Thoracic aorta (tissue), 2 donors: ENCODE results near the gene SORL1. TPM values are rescaled to one million over a fixed set of nuclear protein-coding genes. Genes with fewer than 3 reads are reported as not detected.

Experiments
- ATAC-seq: fragments of 150-250 bp; one replicate; pipeline ENCODE4 v1.8.0; 2017; ENCODE audit warnings: low read depth; ENCODE audit not compliant: insufficient number of reproducible peaks, low FRiP score
- DNase-seq: peaks from one replicate; pipeline ENCODE4 v3.0.0-alpha.2; 2020; ENCODE audit warnings: low spot score
- H3K27ac ChIP-seq, 2 donors: fragments of 200-600 bp; sonication (generic); 1 replicate in 1 of 2; 2 replicates in 1 of 2; pipeline ENCODE4 v1.5.1; 2016; ENCODE audit warnings: mild to moderate bottlenecking in 2 of 2, moderate library complexity in 2 of 2
- H3K27me3 ChIP-seq: fragments of 200-600 bp; sonication (generic); replicated peaks from 2 replicates; pipeline ENCODE4 v1.6.0; 2016; ENCODE audit warnings: mild to moderate bottlenecking; ENCODE audit not compliant: insufficient read depth
- H3K36me3 ChIP-seq: fragments of 200-600 bp; sonication (generic); one replicate; pipeline ENCODE4 v1.5.1; 2016
- H3K4me1 ChIP-seq, 2 donors: fragments of 200-600 bp; sonication (generic); 1 replicate in 1 of 2; 2 replicates in 1 of 2; pipeline versions ENCODE4 v1.5.1 to v1.6.0; 2016; ENCODE audit warnings: low read depth in 2 of 2, mild to moderate bottlenecking in 1 of 2; ENCODE audit not compliant: control insufficient read depth in 1 of 2
- H3K4me3 ChIP-seq: fragments of 200-600 bp; sonication (generic); 2 replicates; pipeline ENCODE4 v1.5.1; 2016; ENCODE audit warnings: mild to moderate bottlenecking
- H3K9me3 ChIP-seq: fragments of 200-600 bp; sonication (generic); 2 replicates; pipeline ENCODE4 v1.5.1; 2016
- total RNA-seq, 2 donors: library from RNA; depleted of rRNA; stranded (reverse); fragments of >200 nt; gene quantifications; one replicate each; pipeline versions ENCODE4 v1.1.0 to v1.2.3, GENCODE V29; 2016
- TF ChIP-seq, protein P1 (sequence below): fragments of 200-600 bp; sonication (generic); IDR thresholded peaks from one replicate; pipeline ENCODE4 v1.5.1; 2019; ENCODE audit warnings: antibody characterized with exemption

Gene SORL1
- total RNA-seq, 2 donors from 2014 or later, result 26.9 to 33.0 TPM

DNA sequence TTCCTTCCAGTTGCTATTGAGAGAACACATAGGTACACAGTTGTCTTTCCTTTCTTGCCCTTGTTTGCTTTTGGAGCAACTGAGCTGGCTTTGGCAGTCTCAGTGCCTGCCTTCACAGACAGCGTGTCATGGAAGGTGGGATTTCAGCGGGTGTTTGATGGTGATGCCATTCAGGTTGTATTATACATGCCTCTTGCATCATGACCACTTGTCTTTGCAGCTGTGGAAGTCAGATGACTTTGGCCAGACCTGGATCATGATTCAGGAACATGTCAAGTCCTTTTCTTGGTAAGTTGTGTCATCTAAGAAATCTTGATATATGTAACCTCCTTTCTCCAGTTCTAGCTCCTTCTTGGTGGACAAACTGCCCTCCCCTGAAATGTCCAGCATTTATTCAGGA lies 37.7 kb downstream of the SORL1 start:
- no peak for ATAC-seq
- DNase-seq, result no peak
- H3K4me3 ChIP-seq, result no peak overlapping the region

DNA sequence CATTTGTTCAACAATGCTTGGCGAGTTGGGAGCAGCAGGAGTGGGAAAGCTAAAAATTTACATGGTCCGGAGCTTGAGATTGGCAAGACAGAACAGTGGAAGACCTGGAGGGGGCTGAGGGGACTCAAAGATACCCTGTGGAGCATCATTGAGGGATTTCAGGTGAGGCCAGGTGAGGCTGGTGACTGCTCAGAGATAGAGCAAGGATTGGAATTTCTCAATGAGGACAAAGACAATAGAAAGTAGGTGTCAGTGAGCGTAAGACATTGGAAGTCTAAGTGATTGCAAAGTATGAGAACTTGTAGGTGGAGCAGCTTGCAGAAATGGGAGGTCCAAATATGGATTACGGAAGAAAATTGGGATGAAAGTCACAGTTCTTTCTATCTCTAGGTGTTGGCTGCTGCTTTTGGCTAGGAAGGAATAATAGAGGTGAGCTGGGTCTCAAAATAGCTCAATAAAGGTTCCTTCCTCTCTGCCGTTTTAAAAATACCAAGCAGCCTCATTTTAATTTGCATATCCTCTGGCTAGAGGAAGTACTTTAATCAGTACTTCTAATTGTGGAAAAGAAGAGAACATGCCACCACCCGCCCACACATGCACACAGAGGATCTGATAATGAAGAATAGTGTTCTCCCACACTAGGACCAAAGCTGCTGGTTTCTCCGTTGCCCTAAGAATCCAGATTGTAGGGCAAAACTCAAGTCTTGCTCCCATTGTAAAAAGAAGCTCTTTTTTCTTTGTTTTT lies 42.4 kb downstream of the SORL1 start:
- no peak overlapping the region for H3K27ac ChIP-seq
- no peaks in the 10 kb centered on the region for H3K27me3 ChIP-seq
- TF ChIP-seq, protein P1, sequence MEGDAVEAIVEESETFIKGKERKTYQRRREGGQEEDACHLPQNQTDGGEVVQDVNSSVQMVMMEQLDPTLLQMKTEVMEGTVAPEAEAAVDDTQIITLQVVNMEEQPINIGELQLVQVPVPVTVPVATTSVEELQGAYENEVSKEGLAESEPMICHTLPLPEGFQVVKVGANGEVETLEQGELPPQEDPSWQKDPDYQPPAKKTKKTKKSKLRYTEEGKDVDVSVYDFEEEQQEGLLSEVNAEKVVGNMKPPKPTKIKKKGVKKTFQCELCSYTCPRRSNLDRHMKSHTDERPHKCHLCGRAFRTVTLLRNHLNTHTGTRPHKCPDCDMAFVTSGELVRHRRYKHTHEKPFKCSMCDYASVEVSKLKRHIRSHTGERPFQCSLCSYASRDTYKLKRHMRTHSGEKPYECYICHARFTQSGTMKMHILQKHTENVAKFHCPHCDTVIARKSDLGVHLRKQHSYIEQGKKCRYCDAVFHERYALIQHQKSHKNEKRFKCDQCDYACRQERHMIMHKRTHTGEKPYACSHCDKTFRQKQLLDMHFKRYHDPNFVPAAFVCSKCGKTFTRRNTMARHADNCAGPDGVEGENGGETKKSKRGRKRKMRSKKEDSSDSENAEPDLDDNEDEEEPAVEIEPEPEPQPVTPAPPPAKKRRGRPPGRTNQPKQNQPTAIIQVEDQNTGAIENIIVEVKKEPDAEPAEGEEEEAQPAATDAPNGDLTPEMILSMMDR, result no peak
- H3K4me1 ChIP-seq, result no peaks in the 10 kb centered on the region
- peaks cover 7% of the 10 kb centered on the region for H3K36me3 ChIP-seq
- no peak overlapping the region for H3K4me3 ChIP-seq
- no peaks in the 10 kb centered on the region for H3K9me3 ChIP-seq
- DNase-seq (no peak), ATAC-seq (no peak)

More for the DNA sequence above, 37.7 kb downstream of the SORL1 start:
- TF ChIP-seq, protein P1, result no peak
- Histone ChIP-seq H3K27me3 (no peaks in the 10 kb centered on the region), H3K4me1 (peaks cover 6 to 13% of the 10 kb centered on the region in 2 donors), H3K27ac (no peak overlapping the region), H3K36me3 (no peaks in the 10 kb centered on the region), H3K9me3 (no peaks in the 10 kb centered on the region)

DNA sequence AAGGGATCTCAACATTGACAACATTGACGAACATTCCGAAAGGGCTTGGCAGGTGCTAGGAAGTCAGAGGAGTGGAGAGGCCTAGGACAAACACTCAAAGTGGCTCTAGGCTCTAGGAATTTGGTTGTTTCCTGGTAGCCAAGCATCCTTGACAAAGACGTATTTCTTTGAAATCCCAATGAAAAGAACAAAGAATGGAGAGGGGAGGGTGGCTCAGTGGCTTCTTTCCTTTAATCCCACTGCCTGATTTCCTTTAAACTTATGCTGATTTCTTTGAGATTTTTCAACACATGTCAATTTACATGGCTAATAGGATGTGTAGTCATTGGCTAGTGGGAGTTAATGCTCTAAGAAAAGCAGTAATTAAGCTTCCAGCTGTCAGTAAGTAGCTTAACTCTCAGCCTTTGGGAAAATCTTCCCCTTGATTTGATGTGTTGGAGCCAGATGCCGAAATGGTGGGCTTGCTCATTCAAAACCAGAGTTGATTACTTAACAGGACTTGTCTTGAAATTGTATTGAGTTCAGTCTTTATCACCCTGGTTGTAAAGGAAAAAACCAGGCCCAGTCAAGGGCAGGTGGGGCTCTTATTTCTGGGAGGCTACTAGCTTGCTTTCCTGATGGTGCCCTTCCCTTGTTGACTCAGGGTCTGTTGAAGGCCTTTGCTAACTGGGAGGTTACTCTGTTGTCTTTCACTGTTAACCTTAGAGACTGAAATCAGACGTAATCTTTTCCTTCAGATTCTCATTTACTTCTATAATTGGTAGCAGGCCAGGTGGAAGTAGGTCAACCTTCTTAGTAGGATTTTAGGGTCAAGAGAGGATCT lies 45.3 kb downstream of the SORL1 start:
- DNase-seq (no peak), ATAC-seq (no peak)
- Histone ChIP-seq H3K4me3 (no peak overlapping the region), H3K27me3 (no peaks in the 10 kb centered on the region), H3K4me1 (no peaks in the 10 kb centered on the region), H3K9me3 (no peaks in the 10 kb centered on the region), H3K27ac (no peak overlapping the region), H3K36me3 (peaks cover 7% of the 10 kb centered on the region)
- TF ChIP-seq, protein P1, result no peak

GRCh38 chr11:121499405-121499804 lies 47.3 kb downstream of the SORL1 start:
- H3K27ac ChIP-seq, result no peak overlapping the region
- no peaks in the 10 kb centered on the region for H3K4me1 ChIP-seq
- TF ChIP-seq, protein P1, result no peak
- H3K36me3 ChIP-seq, result peaks cover 7% of the 10 kb centered on the region
- no peaks in the 10 kb centered on the region for H3K9me3 ChIP-seq
- no peaks in the 10 kb centered on the region for H3K27me3 ChIP-seq
- DNase-seq (no peak), ATAC-seq (no peak)
- H3K4me3 ChIP-seq, result no peak overlapping the region

DNA sequence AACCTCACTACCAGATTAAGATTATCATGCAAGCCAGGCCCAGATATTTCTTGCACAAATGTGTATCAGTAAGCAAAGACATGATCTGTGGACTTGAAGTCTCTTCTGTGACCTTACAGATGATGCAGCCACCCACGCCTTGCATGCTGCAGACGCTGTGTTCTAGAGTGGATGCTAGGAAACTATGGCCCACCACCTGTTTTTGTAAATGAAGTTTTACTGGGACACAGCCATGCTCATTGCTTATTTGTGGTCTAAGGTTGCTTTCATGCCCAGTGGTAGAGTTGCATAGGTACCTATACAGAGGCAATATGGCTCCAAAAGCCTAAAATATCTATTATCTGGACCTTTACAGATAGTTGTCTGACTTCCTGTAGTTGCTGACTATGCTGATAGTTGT lies 48.2 kb downstream of the SORL1 start:
- H3K9me3 ChIP-seq, result no peaks in the 10 kb centered on the region
- H3K27ac ChIP-seq, result no peak overlapping the region
- DNase-seq (no peak), ATAC-seq (no peak)
- no peaks in the 10 kb centered on the region for H3K27me3 ChIP-seq
- H3K4me1 ChIP-seq, result no peaks in the 10 kb centered on the region
- H3K36me3 ChIP-seq, result peaks cover 7% of the 10 kb centered on the region
- H3K4me3 ChIP-seq, result no peak overlapping the region
- TF ChIP-seq, protein P1, result no peak
